ENCODE data around the gene CD68.
"Not testable (repeated sequence)": the region's sequence is repeated elsewhere in the genome, so short reads cannot be mapped to it uniquely, and the experiment has no call there.

The CD68 gene

GRCh38 chr17:7580604-7581575 is 1.5 kb downstream of the CD68 start:
- no peak for DNase-seq

GRCh38 chr17:7582396-7583252 is 3.2 kb downstream of the CD68 start:
- DNase-seq: no peak

GRCh38 chr17:7583253-7584109 is 4.0 kb downstream of the CD68 start, which contains the start of gene MPDU1:
MPDU1 (plus strand) TSS chr17:7583852; CDS start chr17:7583863, 11 bp downstream.
- peak; percentile 92 for DNase-seq

GRCh38 chr17:7586673-7587419 is 7.4 kb downstream of the CD68 start:
- DNase-seq: no peak

GRCh38 chr17:7587420-7588151 is 8.1 kb downstream of the CD68 start:
- no peak for DNase-seq

- DNase-seq: no peak
Observed at GRCh38 chr17:7588553-7589203, 9.2 kb downstream of the CD68 start.

- peak; percentile 56 for DNase-seq
Observed at GRCh38 chr17:7589204-7589868, 9.9 kb downstream of the CD68 start.

GRCh38 chr17:7589891-7590691 is 10.7 kb downstream of the CD68 start, which contains the start of gene SOX15:
SOX15 (minus strand) TSS chr17:7590094; CDS start chr17:7589676, 418 bp downstream.
- no peak for DNase-seq

GRCh38 chr17:7590743-7591142 is 11.3 kb downstream of the CD68 start:
- no peak for DNase-seq

GRCh38 chr17:7591596-7591995 is 12.2 kb downstream of the CD68 start:
- no peak for DNase-seq

- DNase-seq: no peak
Observed at GRCh38 chr17:7592422-7593021, 13.1 kb downstream of the CD68 start.

- DNase-seq: no peak
Observed at GRCh38 chr17:7593296-7593695, 13.9 kb downstream of the CD68 start.

GRCh38 chr17:7597561-7597960 is 18.1 kb downstream of the CD68 start:
- DNase-seq: not testable (repeated sequence)

- no peak for DNase-seq
Observed at GRCh38 chr17:7606280-7606679, 26.8 kb downstream of the CD68 start.

GRCh38 chr17:7610641-7611040 is 31.2 kb downstream of the CD68 start:
- no peak for DNase-seq

- DNase-seq: no peak
Observed at GRCh38 chr17:7611635-7612293, 32.3 kb downstream of the CD68 start.

GRCh38 chr17:7612294-7612640 is 32.8 kb downstream of the CD68 start:
- DNase-seq: no peak
